ENCODE data around the gene SMYD3. TPM values are rescaled to one million over a fixed set of nuclear protein-coding genes. Genes with fewer than 3 reads are reported as not detected.
"Not testable (repeated sequence)": the region's sequence is repeated elsewhere in the genome, so short reads cannot be mapped to it uniquely, and the experiment has no call there.

Gene SMYD3
- total RNA-seq, 1 donor from 2014 or later = 28.3 TPM

DNA sequence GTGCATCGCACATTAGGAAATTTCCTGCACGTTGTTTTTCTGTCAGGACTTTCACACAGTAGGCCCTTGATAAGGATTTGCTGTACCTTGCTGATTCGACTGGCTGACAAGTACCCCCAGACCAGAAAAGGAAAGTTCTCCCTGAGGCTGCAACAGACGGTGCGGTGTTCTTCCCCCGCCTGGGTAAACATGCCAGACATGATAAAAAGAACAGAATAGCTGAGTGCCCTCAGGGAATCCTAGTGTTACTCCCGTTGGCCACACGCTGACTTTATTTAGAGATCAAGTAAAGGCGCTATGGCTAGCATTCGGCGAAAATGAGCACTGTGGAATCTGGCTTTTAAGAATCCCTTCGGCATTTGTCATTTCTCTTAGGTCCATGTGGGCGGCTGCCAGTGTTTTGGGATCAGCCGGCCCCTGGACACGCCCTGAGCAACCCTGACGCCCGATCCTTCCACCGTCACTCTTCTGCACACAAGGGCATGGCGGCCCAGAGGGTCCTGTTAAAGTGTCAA is 744.6 kb downstream of the SMYD3 start:
- DNase-seq = no peak

DNA sequence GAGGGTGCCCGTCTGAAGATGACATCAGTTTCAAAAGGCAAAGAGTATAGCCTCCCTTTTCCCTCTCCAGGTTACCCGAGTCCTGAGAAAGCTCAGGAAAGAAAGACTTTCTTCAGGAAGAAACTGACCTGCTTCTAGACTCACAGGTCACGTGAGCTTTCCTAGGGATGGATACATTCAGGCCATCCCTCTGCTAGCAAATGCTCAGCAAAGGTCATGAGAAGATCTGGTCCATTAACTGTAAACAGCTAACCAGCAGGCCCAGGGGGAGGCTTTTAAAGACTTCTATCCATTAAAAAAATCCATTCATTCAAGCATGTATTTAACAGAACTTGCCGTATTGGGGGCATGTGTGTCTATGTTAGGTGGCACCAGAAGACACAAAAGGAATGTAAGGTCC is 746.8 kb downstream of the SMYD3 start:
- DNase-seq = no peak

DNA sequence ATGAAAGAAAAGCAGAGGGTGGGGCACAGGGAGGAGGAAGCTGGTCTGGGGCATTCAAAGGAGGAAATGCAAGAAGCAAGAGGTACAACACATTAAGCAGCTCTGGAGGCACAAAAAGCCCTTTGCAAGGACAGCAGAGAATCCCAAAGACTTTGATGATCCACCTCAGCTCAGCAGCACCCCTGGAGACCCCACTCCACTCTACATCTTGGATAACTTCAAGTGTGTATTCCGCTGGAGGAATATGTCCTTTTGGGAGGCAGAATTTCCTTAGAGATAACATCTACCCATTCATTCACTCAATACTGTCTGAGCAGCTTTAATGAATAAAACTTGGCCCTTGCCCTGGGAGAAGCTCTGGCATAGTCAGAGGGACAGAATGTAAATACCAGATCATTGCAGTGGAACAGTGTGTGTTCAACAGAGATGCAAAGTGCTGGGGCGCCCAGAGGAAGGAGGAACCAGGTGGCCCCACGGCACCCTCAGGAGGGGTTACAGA is 752.6 kb downstream of the SMYD3 start:
- no peak for DNase-seq

DNA sequence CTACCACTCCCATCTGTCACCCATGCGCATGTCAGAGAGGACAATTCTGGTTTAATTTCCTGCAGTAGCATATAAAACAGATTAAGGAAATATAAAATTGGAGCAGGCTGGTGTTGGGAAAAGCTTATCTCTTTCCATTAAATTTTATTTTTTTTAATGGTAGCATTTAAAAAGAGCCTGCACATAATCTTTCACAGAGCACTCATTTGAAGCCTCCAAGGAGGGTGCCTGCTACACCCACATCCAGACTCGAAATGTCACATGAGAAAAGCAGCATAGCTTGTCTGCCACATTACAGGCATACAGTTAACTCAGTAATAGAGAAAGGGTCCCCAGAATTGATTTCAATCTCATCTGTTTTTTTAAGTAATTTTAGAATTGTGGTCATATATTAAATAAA is 753.3 kb downstream of the SMYD3 start:
- DNase-seq = no peak

DNA sequence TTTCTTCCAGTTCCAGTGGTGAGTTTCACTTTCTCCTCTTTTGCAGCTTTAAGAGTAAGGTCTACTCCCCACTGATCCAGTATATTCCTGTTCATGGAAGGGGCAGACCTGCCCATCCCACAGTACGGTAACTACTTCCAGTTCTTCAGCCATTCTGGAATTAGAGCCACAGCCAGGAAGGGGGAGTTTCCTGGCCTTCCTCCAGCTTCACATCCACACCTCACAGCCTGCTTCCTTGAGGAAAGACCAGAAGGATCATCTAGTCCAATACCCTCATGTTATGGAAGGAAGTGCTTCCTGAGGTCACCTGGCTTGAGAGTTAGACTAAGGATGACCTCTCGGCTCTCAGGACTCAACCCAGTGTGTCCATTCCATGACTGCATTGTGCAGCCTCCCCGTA is 754.5 kb downstream of the SMYD3 start:
- no peak for DNase-seq

DNA sequence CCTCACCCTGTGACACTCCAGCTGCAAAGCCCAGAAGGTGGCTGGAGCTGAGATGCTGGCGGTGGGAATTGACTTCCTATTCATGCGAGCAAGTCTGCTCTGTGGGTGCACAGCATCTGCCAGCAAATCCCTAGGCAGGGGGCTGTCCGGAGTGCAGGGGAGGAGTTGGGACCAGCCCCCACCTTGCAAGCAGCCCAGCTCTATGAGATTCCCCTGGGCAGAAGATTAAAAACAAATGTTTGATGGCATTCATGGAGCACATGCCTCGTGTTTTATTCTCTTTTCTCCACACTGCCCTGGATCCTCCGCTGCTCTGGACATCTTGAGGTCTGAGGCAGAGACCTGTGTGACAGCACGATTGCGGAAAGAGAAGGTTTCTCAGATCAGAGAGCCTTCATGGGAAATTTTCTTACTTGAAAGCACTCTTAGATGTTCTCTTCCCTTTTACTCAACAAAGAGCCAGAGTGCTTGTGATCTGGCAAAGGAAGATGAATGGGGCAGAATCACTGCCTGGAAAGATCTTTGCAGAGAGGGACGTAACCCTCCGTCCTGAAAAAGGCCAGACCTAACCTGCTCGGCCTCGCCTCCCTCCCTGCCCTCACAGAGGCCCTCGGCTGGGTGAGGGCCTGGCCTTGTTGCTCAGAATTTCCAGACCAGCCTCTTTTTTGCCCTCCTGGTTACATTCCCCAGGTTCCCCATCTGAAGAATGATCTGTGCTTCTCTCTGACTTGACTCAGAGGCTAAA is 755.2 kb downstream of the SMYD3 start:
- no peak for DNase-seq

DNA sequence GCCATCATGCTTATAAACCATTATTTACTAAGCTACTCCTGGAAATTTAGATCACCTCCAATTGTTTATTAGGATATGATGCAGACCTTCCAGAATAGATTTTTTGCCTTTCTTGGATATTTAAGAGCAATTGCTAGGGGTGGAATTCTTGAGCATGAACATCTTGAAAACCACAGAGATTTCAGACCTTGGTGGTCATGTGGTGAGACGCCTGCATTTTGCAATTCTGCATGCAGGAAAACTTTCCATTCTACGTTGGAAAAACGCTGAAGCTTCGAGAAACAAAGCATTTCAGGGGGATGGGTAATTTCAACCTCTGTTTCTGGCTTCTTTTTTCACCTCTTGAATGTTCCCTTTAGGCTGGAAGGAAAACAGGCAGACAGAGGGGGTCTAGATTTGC is 756.0 kb downstream of the SMYD3 start:
- no peak for DNase-seq

DNA sequence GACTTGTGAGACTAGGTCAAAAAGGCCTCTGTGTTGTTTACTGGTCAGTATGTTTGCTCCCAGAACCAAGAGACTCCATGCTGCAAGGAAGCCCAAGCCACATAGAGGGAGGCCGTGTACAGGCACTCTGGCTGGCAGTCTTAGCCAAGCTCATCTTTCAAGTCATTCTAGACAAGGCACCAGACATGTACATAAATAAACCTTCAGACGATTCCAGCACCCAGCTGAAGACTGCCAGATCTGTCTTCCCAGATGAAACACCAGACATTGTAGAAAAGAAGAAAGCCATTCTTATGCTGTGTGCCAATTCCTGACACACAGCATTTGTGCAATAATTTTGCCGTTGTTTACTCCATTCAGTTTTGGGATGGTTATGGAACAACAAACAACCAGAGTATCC is 756.8 kb downstream of the SMYD3 start:
- DNase-seq = no peak

DNA sequence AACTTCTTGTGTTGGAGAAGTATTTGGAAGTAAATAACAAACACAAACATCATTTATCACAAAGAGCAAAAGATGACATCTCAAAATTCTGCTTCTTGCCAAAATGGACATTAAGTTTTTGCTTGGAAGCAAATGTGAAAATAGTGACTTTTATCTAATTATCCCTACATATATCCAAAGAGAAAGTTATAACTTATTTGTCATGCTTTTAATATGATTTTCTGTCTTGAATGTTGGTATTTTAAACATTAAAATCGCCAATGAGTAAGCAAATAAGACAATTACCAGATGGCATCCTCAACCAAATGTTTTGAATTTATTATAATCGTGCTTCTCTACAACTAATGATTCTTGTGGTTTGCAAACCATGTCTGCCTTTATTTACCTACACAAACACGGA is 758.0 kb downstream of the SMYD3 start:
- DNase-seq = no peak

DNA sequence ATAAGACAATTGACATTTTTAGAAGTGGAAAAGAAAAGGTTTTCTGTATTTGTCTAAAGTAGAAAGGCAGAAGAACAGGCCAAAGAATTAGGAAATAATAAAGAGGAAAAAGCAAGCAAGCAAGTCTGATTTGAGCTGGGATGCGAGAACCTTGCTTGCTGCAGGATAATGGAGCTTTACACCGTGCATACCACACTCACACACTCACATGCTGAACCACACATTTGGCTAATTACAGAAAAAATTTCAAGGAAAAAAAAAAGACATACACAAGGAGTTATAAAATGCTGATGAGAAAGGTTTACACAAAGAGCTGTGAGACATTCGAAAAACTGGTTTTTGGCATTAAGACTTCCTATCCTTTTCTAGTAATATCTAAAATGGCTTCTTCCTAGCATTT is 758.4 kb downstream of the SMYD3 start:
- no peak for DNase-seq

DNA sequence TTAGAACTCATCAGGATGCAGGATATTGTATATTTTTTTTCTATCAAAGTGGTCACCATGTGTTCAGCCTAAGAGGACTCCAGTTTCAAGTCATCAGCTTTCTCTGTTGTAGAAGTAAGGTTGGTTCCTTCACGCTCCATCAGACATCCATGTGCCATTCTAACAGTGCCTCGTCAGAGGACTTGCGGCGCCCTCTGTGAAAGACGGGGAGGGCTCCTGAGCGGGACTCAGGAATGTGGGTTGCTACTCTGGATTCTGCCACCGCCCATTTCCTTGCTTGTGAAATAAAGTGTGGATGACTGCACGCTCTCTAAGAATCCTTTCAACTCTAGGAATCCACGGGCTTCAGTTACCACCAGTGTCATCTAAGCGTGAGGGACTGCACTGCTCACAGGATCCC is 758.8 kb downstream of the SMYD3 start:
- DNase-seq = no peak

DNA sequence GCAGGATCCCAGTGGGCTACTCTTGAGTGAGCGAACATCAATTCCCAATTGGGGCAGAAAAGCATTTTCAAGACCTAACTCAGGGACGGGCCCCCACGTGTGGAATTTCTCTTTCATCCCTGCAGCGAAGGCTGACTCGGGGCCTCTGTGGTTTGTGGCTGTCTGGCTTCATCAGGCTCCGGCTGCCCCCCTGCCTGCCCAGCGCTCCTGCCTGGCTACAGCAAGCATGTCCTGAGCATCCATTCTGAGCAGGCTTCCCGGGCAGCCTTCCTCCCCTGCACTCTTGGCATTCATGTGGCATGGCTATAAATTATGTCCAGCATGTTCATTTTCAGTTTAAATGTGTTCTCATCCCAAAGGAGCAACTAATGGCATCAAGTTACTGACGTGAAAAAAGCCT is 764.2 kb downstream of the SMYD3 start:
- no peak for DNase-seq

DNA sequence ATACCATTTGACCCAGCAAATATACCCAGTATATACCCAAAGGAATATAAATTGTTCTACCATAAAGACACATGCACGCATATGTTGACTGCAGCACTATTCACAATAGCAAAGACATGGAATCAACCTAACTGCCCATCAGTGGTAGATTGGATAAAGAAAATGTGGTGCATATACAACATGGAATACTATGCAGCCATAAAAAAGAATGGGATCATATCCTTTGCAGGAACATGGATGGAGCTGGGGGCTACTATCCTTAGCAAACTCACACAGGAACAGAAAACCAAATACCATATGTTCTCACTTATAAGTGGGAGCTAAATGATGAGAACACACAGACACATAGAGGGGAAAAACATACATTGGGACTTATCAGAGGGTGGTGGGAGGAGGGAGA is 766.7 kb downstream of the SMYD3 start:
- not testable (repeated sequence) for DNase-seq

DNA sequence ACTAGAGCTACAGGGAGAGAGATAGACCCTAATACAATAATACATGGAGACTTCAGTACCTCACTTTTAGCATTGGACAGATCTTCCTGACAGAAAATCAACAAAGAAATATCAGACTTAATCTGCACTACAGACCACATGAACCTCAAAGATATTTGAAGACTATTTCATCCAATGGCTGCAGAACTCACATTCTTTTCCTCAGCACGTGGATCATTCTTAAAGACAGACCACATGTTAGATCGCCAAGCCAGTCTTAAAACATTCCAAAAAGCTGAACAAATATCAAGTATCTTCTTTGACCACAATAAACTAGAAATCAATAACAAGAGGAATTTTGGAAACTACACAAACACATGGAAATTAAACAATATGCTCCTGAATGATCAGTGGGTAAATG is 776.3 kb downstream of the SMYD3 start:
- no peak for DNase-seq

DNA sequence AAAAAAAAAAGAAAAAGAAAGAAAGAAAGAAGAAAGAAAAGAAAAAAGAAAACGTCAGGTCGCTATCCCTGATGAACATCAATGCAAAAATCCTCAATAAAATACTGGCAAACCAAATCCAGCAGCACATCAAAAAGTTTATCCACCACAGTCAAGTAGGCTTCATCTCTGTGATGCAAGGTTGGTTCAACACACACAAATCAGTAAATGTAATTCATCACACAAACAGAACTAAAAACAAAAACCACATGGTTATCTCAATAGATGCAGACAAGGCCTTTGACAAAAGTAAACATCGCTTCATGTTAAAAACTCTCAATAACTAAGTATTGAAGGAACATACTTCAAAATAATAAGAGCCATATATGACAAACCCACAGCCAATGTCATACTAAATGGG is 779.0 kb downstream of the SMYD3 start:
- DNase-seq = not testable (repeated sequence)

DNA sequence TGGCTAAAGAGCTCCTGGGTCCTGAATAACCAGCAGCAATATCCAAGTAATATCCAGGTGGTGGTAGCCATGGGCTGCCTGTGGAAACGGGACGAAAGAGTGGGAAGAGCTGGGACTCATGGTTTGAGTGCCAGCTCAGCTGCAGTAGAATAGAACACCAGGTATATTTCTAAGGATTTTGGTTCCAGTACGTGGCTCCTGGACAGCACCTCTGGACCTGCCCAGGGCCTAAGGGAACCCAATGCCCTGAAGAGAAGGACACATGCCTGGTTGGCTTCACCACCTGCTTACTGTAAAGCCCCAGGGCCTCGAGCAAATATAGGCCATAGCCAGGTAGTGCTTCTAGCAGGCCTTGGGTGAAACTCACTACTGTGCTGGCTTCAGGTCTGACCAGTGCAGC is 785.6 kb downstream of the SMYD3 start:
- DNase-seq = no peak

DNA sequence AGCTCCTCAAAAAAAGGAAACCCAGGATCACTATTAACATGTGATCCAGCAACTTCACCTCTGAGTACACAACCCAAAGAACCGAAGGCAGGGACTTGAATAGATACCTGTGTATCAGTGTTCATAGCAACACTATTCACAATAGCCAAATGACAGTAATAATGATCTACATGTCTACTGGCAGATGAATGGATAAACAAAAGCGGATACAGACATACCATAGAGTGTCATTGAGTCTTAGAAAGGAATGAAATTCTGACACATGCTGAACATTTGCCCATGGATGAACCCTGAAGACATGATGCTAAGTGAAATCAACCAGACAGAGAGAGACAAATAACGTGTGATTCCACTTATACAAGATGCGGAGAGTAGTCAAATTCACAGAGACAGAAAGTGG is 788.1 kb downstream of the SMYD3 start:
- DNase-seq = no peak

DNA sequence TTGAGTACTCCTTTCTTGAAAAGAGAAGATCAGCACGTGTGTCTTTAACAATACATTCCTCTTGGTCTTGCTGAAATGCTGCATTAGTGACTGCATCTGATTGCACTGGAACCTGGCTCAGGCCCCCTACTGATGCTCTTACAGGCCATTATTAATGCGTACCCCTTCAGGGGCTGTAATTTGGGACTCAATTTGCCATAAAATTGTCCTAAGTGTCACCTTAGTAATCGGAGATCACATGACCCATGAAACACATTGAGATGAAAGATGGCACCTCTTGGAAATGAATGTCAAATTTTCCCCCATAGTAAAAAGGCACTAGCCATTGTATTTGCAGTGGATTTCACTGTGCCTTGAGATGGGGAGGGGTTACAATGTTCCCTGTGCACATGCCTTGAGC is 789.0 kb downstream of the SMYD3 start:
- no peak for DNase-seq

DNA sequence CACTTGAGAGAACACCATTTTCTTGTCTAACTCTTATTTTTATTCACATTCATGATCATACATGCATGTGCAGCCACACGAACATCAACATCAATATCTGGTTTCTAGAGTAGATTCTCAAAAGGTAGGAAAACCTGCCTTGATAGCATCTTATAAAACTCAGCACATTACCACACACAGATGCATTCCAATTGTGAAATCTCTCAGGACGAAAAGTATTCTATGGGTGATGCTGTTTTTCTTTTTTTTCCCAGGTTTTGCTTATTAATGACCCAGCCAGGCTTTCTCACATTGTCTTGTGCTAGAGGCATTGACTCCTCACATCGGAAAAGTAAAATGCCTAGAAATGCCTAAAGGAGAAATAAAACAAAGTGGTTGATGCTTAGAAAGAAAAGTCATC is 789.5 kb downstream of the SMYD3 start:
- no peak for DNase-seq

DNA sequence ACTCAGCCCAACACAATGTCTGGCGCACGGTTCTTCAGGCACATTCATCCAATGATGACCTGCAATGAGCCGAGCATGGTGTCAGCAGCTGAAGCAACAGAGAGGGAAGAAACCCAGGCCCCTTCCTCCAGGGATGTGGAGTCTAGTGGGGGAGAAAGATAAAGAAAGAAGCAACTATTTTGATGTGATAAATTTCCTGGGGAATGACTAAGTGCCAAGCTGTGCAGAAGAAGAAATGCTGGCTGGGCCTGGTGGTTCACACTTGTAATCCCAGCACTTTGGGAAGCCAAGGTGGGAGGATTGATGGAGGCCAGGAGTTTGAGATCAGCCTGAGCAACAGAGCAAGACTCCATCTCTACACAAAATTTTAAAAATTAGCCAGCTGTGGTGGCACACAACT is 790.5 kb downstream of the SMYD3 start:
- no peak for DNase-seq

DNA sequence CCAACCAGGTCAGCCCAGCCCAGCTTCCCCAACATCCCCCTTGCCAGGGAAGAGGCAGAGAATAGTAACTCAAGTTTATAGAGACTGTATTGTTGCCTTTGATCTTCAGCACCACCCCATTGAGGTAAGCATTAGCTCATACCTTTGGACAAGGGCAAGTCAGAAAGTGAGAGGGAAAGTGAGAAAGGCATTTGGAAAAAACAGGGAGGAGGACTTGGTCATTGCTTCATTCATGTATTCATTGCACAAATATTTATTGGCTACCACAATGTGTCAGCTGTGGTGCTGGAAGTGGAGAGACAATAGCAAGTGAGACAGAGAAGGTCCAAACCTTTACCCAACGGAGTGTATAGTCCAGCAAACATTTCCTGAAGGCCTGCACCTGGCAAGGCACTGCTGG is 791.1 kb downstream of the SMYD3 start:
- no peak for DNase-seq

DNA sequence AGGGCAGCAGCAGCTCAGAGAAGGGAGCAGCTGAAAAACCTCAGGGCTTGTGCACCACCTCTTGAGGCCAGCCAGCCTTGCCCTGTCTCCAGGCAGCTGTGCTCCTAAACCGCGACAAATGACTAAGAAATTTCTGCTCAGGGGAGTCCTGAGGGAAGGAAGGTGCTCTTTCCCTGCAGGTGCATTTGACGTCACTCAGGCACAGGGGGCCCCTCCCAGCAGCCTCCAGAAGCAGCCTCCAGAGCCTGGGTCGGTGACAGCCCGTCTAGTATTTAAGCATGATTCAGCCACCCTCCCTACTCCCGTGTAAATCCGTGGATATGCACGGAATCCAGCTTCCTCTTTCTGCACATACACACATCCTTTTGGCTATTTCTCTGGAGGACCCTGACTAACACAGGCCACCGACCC is 791.8 kb downstream of the SMYD3 start:
- no peak for DNase-seq

DNA sequence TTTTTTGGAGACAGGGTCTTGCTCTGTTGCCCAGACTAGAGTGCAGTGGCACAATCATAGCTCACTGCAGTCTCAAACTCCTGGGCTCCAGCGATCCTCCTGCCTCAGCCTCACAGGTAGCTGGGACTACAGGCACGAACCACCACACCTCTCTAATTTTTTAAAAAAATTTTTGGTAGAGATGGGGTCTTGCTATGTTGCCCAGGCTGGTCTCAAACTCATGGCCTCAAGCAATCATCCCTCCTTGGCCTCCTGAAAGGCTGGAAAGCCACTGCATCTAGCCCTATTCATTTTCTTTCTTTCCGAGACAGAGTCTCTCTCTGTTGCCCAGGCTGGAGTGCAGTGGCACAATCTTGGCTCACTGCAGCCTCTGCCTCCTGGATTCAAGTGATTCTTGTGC is 793.1 kb downstream of the SMYD3 start:
- not testable (repeated sequence) for DNase-seq
